Neuronal stem cell (in vitro differentiated cells): ENCODE data around the gene MGMT.
A peak's percentile ranks its signal among the peaks of the same experiment; 100 is the strongest.

Experiments used
- DNase-seq: peaks from one replicate; pipeline ENCODE4 v3.0.0-alpha.2; 2013; ENCODE audit warnings: low spot score
- H2AFZ ChIP-seq: one replicate; pipeline ENCODE4 v1.6.1; 2013; ENCODE audit warnings: mild to moderate bottlenecking, low read length, inconsistent platforms
- H2AK5ac ChIP-seq: 2 replicates; pipeline ENCODE4 v1.6.1; 2013; ENCODE audit warnings: low read depth, mild to moderate bottlenecking, inconsistent platforms, low read length, moderate library complexity, mixed read lengths
- H2BK120ac ChIP-seq: 2 replicates; pipeline ENCODE4 v1.6.1; 2013; ENCODE audit warnings: low read depth, mild to moderate bottlenecking, inconsistent platforms, low read length, moderate library complexity, mixed read lengths
- H2BK12ac ChIP-seq: one replicate; pipeline ENCODE4 v1.6.1; 2013; ENCODE audit warnings: low read length, inconsistent platforms
- H2BK15ac ChIP-seq: 2 replicates; pipeline ENCODE4 v1.6.1; 2013; ENCODE audit warnings: mild to moderate bottlenecking, low read length, inconsistent platforms, mixed read lengths
- H2BK5ac ChIP-seq: one replicate; pipeline ENCODE4 v1.6.1; 2013; ENCODE audit warnings: inconsistent platforms, mild to moderate bottlenecking, low read length, moderate library complexity
- H3K14ac ChIP-seq: one replicate; pipeline ENCODE4 v1.6.1; 2013; ENCODE audit warnings: low read length, inconsistent platforms
- H3K18ac ChIP-seq: 2 replicates; pipeline ENCODE4 v1.6.1; 2013; ENCODE audit warnings: low read length, inconsistent platforms
- H3K23ac ChIP-seq: 2 replicates; pipeline ENCODE4 v1.6.1; 2013; ENCODE audit warnings: low read depth, mild to moderate bottlenecking, mixed read lengths, low read length, inconsistent platforms; ENCODE audit not compliant: poor library complexity
- H3K27ac ChIP-seq: replicated peaks from 3 replicates; pipeline ENCODE4 v1.5.1; 2013; ENCODE audit warnings: low read length, inconsistent platforms
- H3K27me3 ChIP-seq, 3 experiments: 2 replicates each; pipeline ENCODE4 v1.6.1; 2013; ENCODE audit warnings: low read length in 3 of 3, mild to moderate bottlenecking in 2 of 3, inconsistent platforms in 1 of 3, low read depth in 1 of 3, mixed read lengths in 1 of 3, moderate library complexity in 1 of 3; ENCODE audit not compliant: control insufficient read depth in 3 of 3, insufficient read depth in 3 of 3
- H3K36me3 ChIP-seq, 2 donors: replicated peaks in 1 of 2; 2 replicates each; pipeline ENCODE4 v1.6.1; 2013; ENCODE audit warnings: low read length in 2 of 2; ENCODE audit not compliant: control insufficient read depth in 2 of 2, insufficient read depth in 2 of 2
- H3K4ac ChIP-seq: 2 replicates; pipeline ENCODE4 v1.6.1; 2013; ENCODE audit warnings: inconsistent platforms, mild to moderate bottlenecking, low read length, moderate library complexity
- H3K4me1 ChIP-seq, 2 donors: 1 replicate in 1 of 2; 2 replicates in 1 of 2; pipeline ENCODE4 v1.6.1; 2013; ENCODE audit warnings: low read length in 2 of 2, low read depth in 1 of 2; ENCODE audit not compliant: control insufficient read depth in 2 of 2, insufficient read depth in 1 of 2
- H3K4me2 ChIP-seq: one replicate; pipeline ENCODE4 v1.6.1; 2013; ENCODE audit warnings: mild to moderate bottlenecking, low read length, inconsistent platforms; ENCODE audit not compliant: insufficient read depth, poor library complexity, severe bottlenecking
- H3K4me3 ChIP-seq, 2 donors: 2 replicates each; pipeline ENCODE4 v1.5.1; 2013; ENCODE audit warnings: low read length in 2 of 2, mild to moderate bottlenecking in 2 of 2, inconsistent platforms in 1 of 2, moderate library complexity in 1 of 2
- H3K79me1 ChIP-seq: one replicate; pipeline ENCODE4 v1.6.1; 2013; ENCODE audit warnings: low read depth, mild to moderate bottlenecking, inconsistent platforms, low read length, moderate library complexity
- H3K9ac ChIP-seq: one replicate; pipeline ENCODE4 v1.6.1; 2013; ENCODE audit warnings: mild to moderate bottlenecking, low read depth, low read length, inconsistent platforms; ENCODE audit not compliant: poor library complexity
- H3K9me3 ChIP-seq, 2 donors: replicated peaks in 1 of 2; 2 replicates each; pipeline versions ENCODE3 to v1.6.1; 2013; ENCODE audit warnings: low read length in 2 of 2, mild to moderate bottlenecking in 2 of 2, inconsistent platforms in 1 of 2, low read depth in 1 of 2, mixed read lengths in 1 of 2, moderate library complexity in 1 of 2; ENCODE audit not compliant: control insufficient read depth in 2 of 2, insufficient read depth in 1 of 2
- H4K8ac ChIP-seq: one replicate; pipeline ENCODE4 v1.6.1; 2013; ENCODE audit warnings: low read depth, mild to moderate bottlenecking, inconsistent platforms, low read length, moderate library complexity
- H4K91ac ChIP-seq: one replicate; pipeline ENCODE4 v1.6.1; 2013; ENCODE audit warnings: low read length, low read depth, mild to moderate bottlenecking, inconsistent platforms; ENCODE audit not compliant: poor library complexity
- WGBS, 2 donors: extraction: QIAGEN DNeasy Blood & Tissue Kit; methylation state at CpG; one replicate each; pipeline ENCODE4 v1.1.7; 2013; ENCODE audit warnings: missing lambda C conversion rate in 2 of 2, mixed read lengths in 1 of 2; ENCODE audit not compliant: insufficient read length in 2 of 2, insufficient replicate concordance in 1 of 2; ENCODE audit errors: extremely low coverage in 2 of 2; 5-methylcytosine and 5-hydroxymethylcytosine counted together

Gene MGMT

GRCh38 chr10:129615921-129616525, 149.0 kb downstream of the MGMT start:
- Histone ChIP-seq H4K8ac (no peak overlapping the region), H2AFZ (no peak overlapping the region), H3K4me1 (no peaks in the 10 kb centered on the region), H3K27ac (no peak overlapping the region), H2BK12ac (no peak overlapping the region), H3K27me3 (no peaks in the 10 kb centered on the region), H3K14ac (no peak overlapping the region), H3K9ac (no peak overlapping the region), H3K36me3 (no peaks in the 10 kb centered on the region), H4K91ac (no peak overlapping the region), H3K4ac (no peak overlapping the region), H3K9me3 (peaks cover 0 to 1% of the 10 kb centered on the region in 2 donors), H3K23ac (peak overlapping the region; percentile 17), H2BK5ac (no peak overlapping the region), H3K4me2 (no peak overlapping the region), H3K18ac (peak overlapping the region; percentile 15), H2BK120ac (no peak overlapping the region), H2AK5ac (no peak overlapping the region), H3K79me1 (peaks cover 1% of the 10 kb centered on the region), H2BK15ac (no peak overlapping the region), H3K4me3 (no peak overlapping the region)
- no CpG with 5 or more reads among the region's 14 CpGs for WGBS, 2 donors
- DNase-seq, result no peak

GRCh38 chr10:129617768-129618167, 150.7 kb downstream of the MGMT start:
- H3K4ac ChIP-seq, result no peak overlapping the region
- H3K27me3 ChIP-seq, result no peaks in the 10 kb centered on the region
- H2AK5ac ChIP-seq, result no peak overlapping the region
- no peak overlapping the region for H4K91ac ChIP-seq
- H3K79me1 ChIP-seq, result peaks cover 1% of the 10 kb centered on the region
- H3K36me3 ChIP-seq, result no peaks in the 10 kb centered on the region
- H3K14ac ChIP-seq, result no peak overlapping the region
- H2BK120ac ChIP-seq, result no peak overlapping the region
- H2BK12ac ChIP-seq, result no peak overlapping the region
- H3K4me2 ChIP-seq, result no peak overlapping the region
- no peak overlapping the region for H3K27ac ChIP-seq
- H4K8ac ChIP-seq, result no peak overlapping the region
- no peaks in the 10 kb centered on the region for H3K4me1 ChIP-seq
- H2BK15ac ChIP-seq, result no peak overlapping the region
- no peak overlapping the region for H3K4me3 ChIP-seq
- no peak overlapping the region for H2BK5ac ChIP-seq
- H3K18ac ChIP-seq, result no peak overlapping the region
- no peak overlapping the region for H3K23ac ChIP-seq
- H3K9me3 ChIP-seq, result peaks cover 0 to 1% of the 10 kb centered on the region in 2 donors
- no CpG with 5 or more reads among the region's 3 CpGs for WGBS, 2 donors
- no peak for DNase-seq
- H2AFZ ChIP-seq, result no peak overlapping the region
- H3K9ac ChIP-seq, result no peak overlapping the region

- no peak overlapping the region for H3K18ac ChIP-seq
- no CpG with 5 or more reads among the region's 7 CpGs for WGBS, 2 donors
Measured at GRCh38 chr10:129621062-129621461, 154.0 kb downstream of the MGMT start.

GRCh38 chr10:129621693-129622092, 154.7 kb downstream of the MGMT start:
- Histone ChIP-seq H4K91ac (no peak overlapping the region), H2BK15ac (no peak overlapping the region), H3K9ac (no peak overlapping the region), H3K4me1 (peaks cover 0 to 7% of the 10 kb centered on the region in 2 donors), H3K79me1 (no peaks in the 10 kb centered on the region), H2BK12ac (no peak overlapping the region), H3K9me3 (peaks cover 0 to 1% of the 10 kb centered on the region in 2 donors), H4K8ac (no peak overlapping the region), H3K27ac (no peak overlapping the region), H2AFZ (no peak overlapping the region), H2AK5ac (no peak overlapping the region), H3K4me3 (no peak overlapping the region), H3K4me2 (no peak overlapping the region), H3K18ac (no peak overlapping the region), H3K23ac (no peak overlapping the region), H3K14ac (no peak overlapping the region), H3K27me3 (no peaks in the 10 kb centered on the region), H3K4ac (no peak overlapping the region), H2BK5ac (no peak overlapping the region), H2BK120ac (no peak overlapping the region), H3K36me3 (no peaks in the 10 kb centered on the region)
- no CpG with 5 or more reads among the region's 2 CpGs for WGBS, 2 donors
- DNase-seq, result no peak

More at GRCh38 chr10:129621062-129621461, 154.0 kb downstream of the MGMT start:
- Histone ChIP-seq H3K9me3 (peaks cover 0 to 1% of the 10 kb centered on the region in 2 donors), H3K4ac (no peak overlapping the region), H3K23ac (no peak overlapping the region), H3K14ac (no peak overlapping the region), H2AK5ac (no peak overlapping the region), H2BK15ac (no peak overlapping the region), H3K4me2 (no peak overlapping the region), H3K79me1 (no peaks in the 10 kb centered on the region), H4K91ac (no peak overlapping the region), H3K4me1 (peaks cover 0 to 5% of the 10 kb centered on the region in 2 donors), H3K27me3 (no peaks in the 10 kb centered on the region), H2BK5ac (no peak overlapping the region), H2BK120ac (no peak overlapping the region), H3K9ac (no peak overlapping the region), H3K27ac (no peak overlapping the region), H4K8ac (no peak overlapping the region), H3K36me3 (no peaks in the 10 kb centered on the region), H3K4me3 (no peak overlapping the region), H2AFZ (no peak overlapping the region), H2BK12ac (no peak overlapping the region)
- DNase-seq, result no peak
